Liver (tissue), 3 donors: ENCODE measurements around the gene KHK.

Experiments used
- ATF3 ChIP-seq: IDR thresholded peaks from 2 replicates; pipeline ENCODE4 v1.6.1; 2016; ENCODE audit warnings: antibody characterized with exemption
- CTCF ChIP-seq: fragments of 150-350 bp; IDR thresholded peaks from 2 replicates; pipeline ENCODE4 v1.5.1; 2017; ENCODE audit warnings: improper control_type of control experiment, low read depth, low read length; ENCODE audit not compliant: missing input control
- EGR1 ChIP-seq, 2 donors: IDR thresholded peaks; 2 replicates each; pipeline ENCODE4 v1.6.1; 2016 to 2018; ENCODE audit warnings: antibody characterized with exemption in 2 of 2, low read depth in 2 of 2
- MAX ChIP-seq: IDR thresholded peaks from 2 replicates; pipeline ENCODE4 v1.6.1; 2016; ENCODE audit warnings: antibody characterized with exemption
- ZBTB33 ChIP-seq: IDR thresholded peaks from 2 replicates; pipeline ENCODE4 v1.6.1; 2016; ENCODE audit warnings: antibody characterized with exemption
- donor health status: healthy.
- donor health status: healthy.

- TF ChIP-seq CTCF = no peak
- no peak for TF ChIP-seq ZBTB33
- TF ChIP-seq ATF3 = no peak
- TF ChIP-seq MAX = no peak
- TF ChIP-seq EGR1 (IDR thresholded peaks at IDR 0.05; ENCODE audit: low read depth in 2 of 2) = no peak
Observed at GRCh38 chr2:27108221-27108620, 21.6 kb downstream of the KHK start.
